Measurements from ENCODE around the gene KIAA0930. TPM values are rescaled to one million over a fixed set of nuclear protein-coding genes. Genes with fewer than 3 reads are reported as not detected.

Gene KIAA0930
- polyA plus RNA-seq, 3 donors, result 19.8 to 28.2 (median 25.6) TPM

GRCh38 chr22:45181766-45182165 is 58.9 kb downstream of the KIAA0930 start:
- no peak for DNase-seq

GRCh38 chr22:45181240-45181639 is 59.5 kb downstream of the KIAA0930 start:
- no peak for DNase-seq

GRCh38 chr22:45180146-45180679 is 60.5 kb downstream of the KIAA0930 start:
- no peak for DNase-seq

- no peak for DNase-seq
Observed at GRCh38 chr22:45179276-45180049, 61.2 kb downstream of the KIAA0930 start.

- no peak for DNase-seq
Observed at GRCh38 chr22:45172881-45173585, 67.7 kb downstream of the KIAA0930 start.

DNA sequence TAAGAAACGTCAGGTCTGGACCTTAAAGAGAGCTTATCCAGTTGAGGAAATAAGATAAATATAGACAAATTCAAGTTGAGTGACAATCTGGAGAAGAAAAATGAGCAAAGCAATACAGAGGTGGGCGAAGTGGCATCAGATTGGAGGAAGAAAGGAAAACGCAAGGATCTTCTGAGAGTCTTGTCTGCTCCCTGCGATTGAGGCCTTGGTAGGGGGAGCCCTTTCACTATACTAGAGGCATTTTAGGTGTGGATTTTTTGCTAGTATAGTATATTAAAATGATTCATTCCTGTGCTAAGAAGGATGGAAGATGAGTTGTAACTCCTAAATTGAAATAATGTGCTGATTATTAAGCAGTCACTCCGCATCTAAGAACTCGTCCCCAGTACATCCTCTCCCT is 68.9 kb downstream of the KIAA0930 start:
- DNase-seq, result no peak

GRCh38 chr22:45169591-45170466 is 70.9 kb downstream of the KIAA0930 start:
- no peak for DNase-seq

DNA sequence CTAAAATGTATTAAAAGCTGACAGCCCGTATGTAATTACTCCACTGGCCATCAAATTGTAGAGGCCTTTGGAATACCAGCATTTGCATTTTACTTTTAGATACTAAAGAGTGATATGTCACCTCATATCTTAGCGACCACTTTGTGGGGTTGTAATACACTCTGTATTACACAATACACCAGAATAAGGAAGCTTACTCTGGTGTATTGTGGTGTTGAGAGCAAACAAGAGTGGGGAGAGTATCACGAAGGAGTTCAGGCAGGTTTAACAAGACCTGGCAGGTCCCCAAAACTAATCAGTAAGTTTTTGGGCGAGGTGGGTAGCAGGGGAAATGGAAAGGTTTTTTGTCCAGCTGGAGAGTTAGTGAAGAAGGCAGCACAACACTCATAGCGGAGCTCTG is 73.8 kb downstream of the KIAA0930 start:
- no peak for DNase-seq

GRCh38 chr22:45164270-45165088 is 76.2 kb downstream of the KIAA0930 start:
- peak; percentile 12 for DNase-seq

DNA sequence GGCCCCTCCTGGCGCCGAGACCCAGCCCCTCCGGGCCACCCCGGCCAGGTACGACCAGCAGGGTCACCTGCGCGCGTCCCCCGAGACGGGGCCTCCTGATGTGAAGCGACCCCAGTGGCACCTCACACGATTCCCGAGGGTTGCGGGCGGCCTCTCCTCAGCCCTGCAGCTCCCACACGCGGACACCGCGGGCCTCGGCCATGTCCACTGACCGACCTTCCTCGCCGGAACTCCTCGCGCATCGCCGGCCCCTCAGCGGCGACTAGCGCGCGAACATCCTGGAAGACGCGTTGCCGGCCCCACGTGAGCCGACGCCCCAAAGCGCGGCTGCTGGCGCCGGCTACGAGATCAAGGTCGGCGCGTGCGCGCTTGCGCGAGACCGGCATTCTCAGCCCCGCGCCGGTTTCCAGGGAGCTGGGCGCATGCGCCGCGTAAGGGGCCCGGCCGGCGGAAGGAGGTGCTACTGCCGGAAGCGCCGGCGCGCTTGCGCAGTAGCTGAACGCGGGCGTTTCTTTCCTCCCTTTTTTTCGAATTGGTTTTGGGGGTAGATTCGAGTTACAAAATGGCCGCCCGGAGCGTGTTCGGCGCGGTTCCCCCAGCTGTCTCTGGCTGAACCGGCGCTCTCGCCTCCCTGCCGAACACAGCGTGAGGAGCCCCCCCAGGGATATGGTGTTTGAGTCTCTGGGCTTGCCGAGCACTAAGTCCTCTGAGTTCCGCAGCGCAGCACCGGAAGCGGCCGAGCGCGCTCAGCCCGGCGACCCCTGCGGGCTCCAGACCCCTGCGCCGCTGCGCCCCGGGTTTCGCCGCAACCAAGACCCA is 77.0 kb downstream of the KIAA0930 start, which contains the start of gene NUP50:
Gene NUP50 (plus strand): TSS at position 475 of the 819 bp plus-strand sequence. CDS start 4,253 bp downstream, outside the sequence.
- DNase-seq, result peak; percentile 94

GRCh38 chr22:45163099-45163450 is 77.6 kb downstream of the KIAA0930 start:
- DNase-seq, result peak; percentile 24

DNA sequence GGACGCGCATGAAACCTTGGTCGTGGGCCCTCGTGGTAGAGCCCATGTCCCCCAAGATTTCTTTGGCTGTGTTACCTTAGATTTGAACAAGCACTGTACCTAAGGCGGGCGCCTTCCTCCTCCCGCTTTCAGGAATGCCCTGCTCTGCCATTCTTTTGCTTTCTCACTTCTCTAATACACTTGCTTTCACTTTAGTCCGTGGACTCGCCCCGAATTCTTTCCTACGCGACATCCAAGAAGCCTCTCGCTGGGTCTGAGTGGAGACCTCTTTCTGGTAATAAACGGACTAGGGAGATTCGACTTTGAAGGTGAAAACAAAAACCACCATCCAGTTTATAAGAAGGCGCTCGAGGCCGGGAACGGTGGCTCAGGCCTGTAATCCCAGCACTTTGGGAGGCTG is 78.2 kb downstream of the KIAA0930 start:
- DNase-seq, result no peak

DNA sequence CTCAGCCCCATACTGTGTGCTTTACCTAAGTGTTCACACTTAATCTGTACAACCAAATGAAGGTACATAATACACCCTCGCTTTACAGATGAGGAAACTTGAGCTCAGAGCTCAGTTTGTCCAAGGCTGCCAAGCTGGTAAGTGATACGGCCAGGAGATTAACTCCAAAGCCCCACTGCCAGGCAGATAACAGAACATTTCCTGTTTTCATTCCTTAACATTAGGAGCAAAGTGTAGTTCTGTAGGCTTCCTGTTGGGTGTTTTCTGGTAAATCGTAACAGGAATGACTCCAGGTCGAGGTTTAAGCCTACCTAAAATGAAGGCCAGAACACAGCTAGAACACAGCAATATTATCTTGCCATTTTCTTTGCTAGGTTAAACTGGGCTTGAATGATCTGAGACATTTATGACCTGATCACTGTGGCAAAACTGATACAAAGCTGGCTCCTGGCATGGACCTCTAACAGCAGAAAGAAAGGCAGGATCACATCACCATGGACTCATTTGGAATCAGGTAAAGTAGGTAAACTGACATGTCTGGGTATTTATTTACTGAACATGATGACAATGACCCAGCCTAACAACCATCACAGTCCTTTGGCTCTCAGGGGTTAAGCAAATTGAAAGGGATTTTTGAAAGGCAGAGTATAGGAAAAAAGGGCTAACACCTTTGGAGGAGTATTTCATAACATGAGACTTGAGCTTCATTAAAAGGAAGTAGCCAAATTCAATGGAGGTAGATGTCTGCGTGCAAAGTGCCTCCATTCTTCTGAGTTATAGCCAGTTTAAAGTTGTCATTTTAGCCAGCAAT is 80.8 kb downstream of the KIAA0930 start:
- no peak for DNase-seq

GRCh38 chr22:45157907-45158306 is 82.8 kb downstream of the KIAA0930 start:
- no peak for DNase-seq

DNA sequence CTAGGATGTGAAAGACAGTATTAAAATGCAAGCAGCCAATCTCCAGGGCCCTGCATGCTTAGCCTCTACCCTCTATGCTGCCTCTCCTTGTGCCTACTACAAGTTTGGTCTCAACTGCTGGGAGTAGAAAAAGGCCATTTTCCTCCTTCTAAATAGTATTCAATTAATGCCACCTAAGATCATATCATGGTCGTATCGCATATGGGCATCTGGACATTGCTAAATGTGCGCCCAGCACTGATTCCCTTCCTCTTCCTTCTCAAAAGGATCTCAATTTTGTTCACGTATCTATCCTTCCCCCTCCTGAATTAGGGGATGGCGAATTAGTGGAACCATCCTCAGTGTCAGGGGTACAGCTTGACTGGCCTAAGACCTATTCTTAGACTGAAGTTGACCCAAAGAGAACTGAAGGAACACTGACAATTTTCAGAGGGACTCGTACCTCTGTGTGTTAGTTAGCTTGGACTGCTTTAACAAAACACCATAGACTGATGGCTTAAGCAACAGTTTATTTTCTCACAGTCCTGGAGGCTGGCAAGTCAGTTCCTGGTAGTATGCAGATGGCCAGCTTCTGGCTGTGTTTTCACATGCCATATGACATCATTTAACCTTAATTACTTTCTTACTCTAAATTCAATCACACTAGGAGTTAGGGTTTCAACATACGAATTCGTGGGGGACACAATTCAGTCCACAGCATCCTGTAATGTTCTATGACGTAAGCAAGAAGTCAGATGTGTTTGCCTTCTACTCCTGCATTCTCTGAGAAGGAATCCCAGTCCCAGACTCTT is 85.4 kb downstream of the KIAA0930 start:
- DNase-seq, result no peak

DNA sequence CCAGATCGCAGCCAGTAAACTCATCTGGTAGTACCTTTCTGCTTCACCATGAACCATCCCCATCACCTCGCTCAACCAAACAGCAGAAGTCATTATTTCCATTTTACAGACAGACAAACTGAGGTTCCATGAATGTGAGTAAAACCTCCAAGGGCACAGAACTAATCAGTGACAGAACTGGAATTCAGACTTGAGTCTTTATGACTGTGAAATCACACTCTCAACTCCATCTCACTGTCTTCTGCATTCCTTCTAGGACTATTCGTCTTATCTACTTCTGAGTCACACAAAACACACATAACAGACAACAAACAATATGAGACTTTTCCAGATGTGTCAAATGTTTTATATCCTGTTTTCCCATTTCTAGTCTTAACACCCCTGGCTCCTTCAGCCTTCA is 86.3 kb downstream of the KIAA0930 start:
- no peak for DNase-seq

- no peak for DNase-seq
Observed at GRCh38 chr22:45151503-45151902, 89.2 kb downstream of the KIAA0930 start.

- no peak for DNase-seq
Observed at GRCh38 chr22:45150139-45150538, 90.6 kb downstream of the KIAA0930 start.
